ENCODE measurements around the gene TAPBPL.
"Not testable (repeated sequence)": the region's sequence is repeated elsewhere in the genome, so short reads cannot be mapped to it uniquely, and the experiment has no call there.

TAPBPL gene

GRCh38 chr12:6493497-6494257 is 41.8 kb downstream of the TAPBPL start, which contains the start of gene NCAPD2:
Gene NCAPD2, plus strand, starts transcription at chr12:6494102. Its CDS starts 997 bp downstream, at chr12:6495099.
- DNase-seq (ENCODE audit: low read depth), result peak; percentile 86

GRCh38 chr12:6494258-6494743 is 42.5 kb downstream of the TAPBPL start:
- no peak for DNase-seq (ENCODE audit: low read depth)

- no peak for DNase-seq (ENCODE audit: low read depth)
These were observed 43.1 kb downstream of the TAPBPL start for GRCh38 chr12:6494968-6495367.

DNA sequence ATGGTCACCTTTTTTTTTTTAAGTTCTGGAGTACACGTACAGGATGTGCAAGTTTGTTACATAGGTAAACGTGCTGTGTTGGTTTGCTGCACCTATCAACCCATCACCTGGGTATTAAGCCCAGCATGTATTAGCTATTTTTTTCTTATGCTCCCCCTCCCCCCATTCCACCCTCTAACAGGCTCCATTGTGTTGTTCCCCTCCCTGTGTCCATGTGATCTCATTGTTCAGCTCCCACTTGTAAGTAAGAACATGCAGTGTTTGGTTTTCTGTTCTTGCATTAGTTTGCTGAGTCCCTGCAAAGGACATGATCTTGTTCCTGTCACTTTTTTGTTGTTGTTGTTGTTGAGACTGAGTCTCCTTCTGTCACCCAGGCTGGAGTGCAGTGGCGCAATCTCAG is 45.4 kb downstream of the TAPBPL start:
- DNase-seq (ENCODE audit: low read depth), result not testable (repeated sequence)

DNA sequence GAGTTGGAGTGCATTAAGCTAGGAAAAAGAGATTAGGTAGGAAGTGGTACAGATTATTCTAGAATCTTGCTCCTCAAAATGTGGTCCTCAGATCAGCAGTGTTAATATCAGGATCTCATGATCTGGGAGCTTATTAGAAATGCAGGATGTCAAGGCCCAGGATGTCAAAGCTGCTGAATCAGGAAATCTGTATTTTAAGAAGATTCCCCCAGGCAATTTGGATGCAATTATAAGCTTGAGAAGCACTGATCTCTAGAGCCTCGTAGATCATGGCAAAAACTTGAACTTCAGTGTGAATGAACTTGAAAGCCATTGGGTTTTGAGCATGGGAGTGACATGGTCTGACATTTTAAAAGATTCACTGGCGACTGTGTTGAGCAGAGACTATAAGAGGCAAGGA is 48.6 kb downstream of the TAPBPL start:
- no peak for DNase-seq (ENCODE audit: low read depth)

DNA sequence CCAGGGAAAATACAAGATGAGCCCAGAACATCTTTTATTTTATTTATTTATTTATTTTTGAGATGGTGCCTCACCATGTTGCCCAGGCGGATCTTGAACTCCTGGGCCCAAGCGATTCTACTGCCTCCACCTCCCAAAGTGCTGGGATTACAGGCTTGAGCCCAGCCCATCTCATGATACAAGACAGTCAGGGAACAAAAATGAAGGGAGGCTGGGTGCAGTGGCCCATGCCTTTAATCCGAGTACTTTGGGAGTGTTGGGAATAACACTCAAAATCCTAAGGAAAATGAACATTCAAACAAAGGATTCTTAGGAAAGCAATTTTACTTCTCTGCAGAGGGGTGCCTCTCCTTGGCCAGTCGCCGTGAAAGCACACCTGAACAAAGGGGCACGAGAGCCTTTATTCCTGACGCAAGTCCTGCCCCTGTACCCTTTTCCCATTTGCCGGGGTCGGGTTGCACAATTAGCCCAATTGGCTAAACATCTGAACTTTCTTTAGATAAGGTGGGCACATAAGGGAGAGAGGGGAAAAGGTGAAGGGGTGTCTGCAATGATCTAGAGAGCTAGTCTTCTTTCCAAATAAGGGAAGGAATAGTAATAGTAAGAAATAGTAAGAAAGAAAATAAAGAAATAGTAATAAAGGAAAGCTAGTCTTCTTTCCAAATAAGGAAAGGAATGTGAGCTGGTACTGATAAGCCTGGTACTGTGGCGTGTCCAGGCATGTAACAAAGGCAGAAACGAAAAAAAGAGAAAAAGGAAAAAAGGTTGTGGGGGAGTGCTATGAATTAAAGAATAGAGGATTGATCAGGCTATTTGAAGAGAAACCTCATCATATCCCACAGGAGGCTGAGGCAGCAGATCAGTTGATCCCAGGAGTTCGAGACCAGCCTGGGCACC is 55.5 kb downstream of the TAPBPL start:
- no peak for DNase-seq (ENCODE audit: low read depth)

GRCh38 chr12:6508087-6508486 is 56.2 kb downstream of the TAPBPL start:
- DNase-seq (ENCODE audit: low read depth), result no peak

Measured in CMK (cell line).